Neural progenitor cell (in vitro differentiated cells): ENCODE measurements around the gene TACR1. TPM values are rescaled to one million over a fixed set of nuclear protein-coding genes. Genes with fewer than 3 reads are reported as not detected.

ENCODE experiments used
- DNase-seq: peaks from one replicate; pipeline ENCODE4 v3.0.0-alpha.2; 2016; ENCODE audit warnings: low spot score
- H2AFZ ChIP-seq: fragments of 200-600 bp; sonication (generic); replicated peaks from 2 replicates; pipeline ENCODE4 v1.6.1; 2016; ENCODE audit warnings: antibody characterized with exemption
- H3F3A ChIP-seq: fragments of 200-600 bp; sonication (generic); 2 replicates; pipeline ENCODE4 v1.6.1; 2016; ENCODE audit warnings: antibody characterized with exemption, low read depth
- H3K27ac ChIP-seq: fragments of 200-600 bp; sonication (generic); 2 replicates; pipeline ENCODE4 v1.5.1; 2016; ENCODE audit warnings: mild to moderate bottlenecking
- H3K27me3 ChIP-seq: fragments of 200-600 bp; sonication (generic); 2 replicates; pipeline ENCODE4 v1.6.1; 2016; ENCODE audit warnings: mild to moderate bottlenecking, moderate library complexity
- H3K36me3 ChIP-seq: fragments of 200-600 bp; sonication (generic); 2 replicates; pipeline ENCODE4 v1.5.1; 2016
- H3K4me1 ChIP-seq: fragments of 200-600 bp; sonication (generic); 2 replicates; pipeline ENCODE4 v1.6.1; 2016; ENCODE audit warnings: mixed run types
- H3K4me2 ChIP-seq: fragments of 200-600 bp; sonication (generic); 2 replicates; pipeline ENCODE4 v1.6.1; 2016
- H3K4me3 ChIP-seq: fragments of 200-600 bp; sonication (generic); 2 replicates; pipeline ENCODE4 v1.5.1; 2016
- H3K79me2 ChIP-seq: fragments of 200-600 bp; sonication (generic); 2 replicates; pipeline ENCODE4 v1.6.1; 2016; ENCODE audit warnings: low read depth
- H3K9ac ChIP-seq: fragments of 200-600 bp; sonication (generic); 2 replicates; pipeline ENCODE4 v1.6.1; 2016
- H3K9me3 ChIP-seq: fragments of 200-600 bp; sonication (generic); 2 replicates; pipeline ENCODE4 v1.5.1; 2016; ENCODE audit warnings: low read depth
- H4K20me1 ChIP-seq: fragments of 200-600 bp; sonication (generic); 2 replicates; pipeline ENCODE4 v1.6.1; 2016; ENCODE audit warnings: low read depth
- H3K27ac Mint-ChIP-seq: 3 replicates; pipeline ENCODE4 v1.8.0; 2021; ENCODE audit warnings: mixed read lengths
- H3K27me3 Mint-ChIP-seq: 2 replicates; pipeline ENCODE4 v1.8.0; 2022; ENCODE audit warnings: low read depth, mild to moderate bottlenecking, inconsistent platforms, moderate library complexity, mixed read lengths; ENCODE audit not compliant: insufficient read depth
- H3K36me3 Mint-ChIP-seq: 3 replicates; pipeline ENCODE4 v1.8.0; 2021; ENCODE audit warnings: mixed read lengths
- H3K4me1 Mint-ChIP-seq: 3 replicates; pipeline ENCODE4 v1.8.0; 2021; ENCODE audit warnings: mixed read lengths
- H3K4me3 Mint-ChIP-seq: 3 replicates; pipeline ENCODE4 v1.8.0; 2021; ENCODE audit warnings: mild to moderate bottlenecking, moderate library complexity, mixed read lengths
- H3K9me3 Mint-ChIP-seq: 3 replicates; pipeline ENCODE4 v1.8.0; 2020; ENCODE audit warnings: mixed read lengths
- EZH2 ChIP-seq: fragments of 200-600 bp; sonication (generic); IDR thresholded peaks from 2 replicates; pipeline ENCODE4 v1.6.1; 2017; ENCODE audit warnings: antibody characterized with exemption, mild to moderate bottlenecking, moderate library complexity
- EZH2phosphoT487 ChIP-seq: fragments of 200-600 bp; sonication (generic); IDR thresholded peaks from 2 replicates; pipeline ENCODE4 v1.6.1; 2017; ENCODE audit warnings: antibody characterized with exemption
- total RNA-seq: library from RNA; depleted of rRNA; stranded (reverse); fragments of >200 nt; gene quantifications from 2 replicates; pipeline ENCODE4 v1.2.3, GENCODE V29; 2015; ENCODE audit warnings: low replicate concordance
- TF ChIP-seq, protein P1 (sequence below): fragments of 200-600 bp; sonication (generic); IDR thresholded peaks from 2 replicates; pipeline ENCODE4 v1.5.1; 2017; ENCODE audit warnings: antibody characterized with exemption, mild to moderate bottlenecking

The TACR1 gene
- total RNA-seq, 1 donor from 2014 or later = not detected

- no peak for DNase-seq
- peaks cover 2% of the 10 kb centered on the region for H3K27me3 Mint-ChIP-seq
- Histone ChIP-seq H3F3A (peaks cover 2% of the 10 kb centered on the region), H3K27me3 (no peaks in the 10 kb centered on the region), H3K4me1 (no peaks in the 10 kb centered on the region), H3K9ac (no peak overlapping the region), H3K4me3 (no peak overlapping the region), H3K36me3 (no peaks in the 10 kb centered on the region), H3K27ac (no peak overlapping the region), H3K79me2 (no peaks in the 10 kb centered on the region), H3K4me2 (no peak overlapping the region), H3K9me3 (no peaks in the 10 kb centered on the region), H2AFZ (no peak overlapping the region), H4K20me1 (no peaks in the 10 kb centered on the region)
- TF ChIP-seq EZH2phosphoT487 (no peak), EZH2 (no peak)
- TF ChIP-seq, protein P1, sequence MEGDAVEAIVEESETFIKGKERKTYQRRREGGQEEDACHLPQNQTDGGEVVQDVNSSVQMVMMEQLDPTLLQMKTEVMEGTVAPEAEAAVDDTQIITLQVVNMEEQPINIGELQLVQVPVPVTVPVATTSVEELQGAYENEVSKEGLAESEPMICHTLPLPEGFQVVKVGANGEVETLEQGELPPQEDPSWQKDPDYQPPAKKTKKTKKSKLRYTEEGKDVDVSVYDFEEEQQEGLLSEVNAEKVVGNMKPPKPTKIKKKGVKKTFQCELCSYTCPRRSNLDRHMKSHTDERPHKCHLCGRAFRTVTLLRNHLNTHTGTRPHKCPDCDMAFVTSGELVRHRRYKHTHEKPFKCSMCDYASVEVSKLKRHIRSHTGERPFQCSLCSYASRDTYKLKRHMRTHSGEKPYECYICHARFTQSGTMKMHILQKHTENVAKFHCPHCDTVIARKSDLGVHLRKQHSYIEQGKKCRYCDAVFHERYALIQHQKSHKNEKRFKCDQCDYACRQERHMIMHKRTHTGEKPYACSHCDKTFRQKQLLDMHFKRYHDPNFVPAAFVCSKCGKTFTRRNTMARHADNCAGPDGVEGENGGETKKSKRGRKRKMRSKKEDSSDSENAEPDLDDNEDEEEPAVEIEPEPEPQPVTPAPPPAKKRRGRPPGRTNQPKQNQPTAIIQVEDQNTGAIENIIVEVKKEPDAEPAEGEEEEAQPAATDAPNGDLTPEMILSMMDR = no peak
- H3K36me3 Mint-ChIP-seq = no peaks in the 10 kb centered on the region
- H3K4me1 Mint-ChIP-seq = peaks cover 10% of the 10 kb centered on the region
- no peak overlapping the region for H3K4me3 Mint-ChIP-seq
- H3K27ac Mint-ChIP-seq = no peak overlapping the region
- no peaks in the 10 kb centered on the region for H3K9me3 Mint-ChIP-seq
Observed at GRCh38 chr2:75113231-75113869, 86.0 kb downstream of the TACR1 start.

DNA sequence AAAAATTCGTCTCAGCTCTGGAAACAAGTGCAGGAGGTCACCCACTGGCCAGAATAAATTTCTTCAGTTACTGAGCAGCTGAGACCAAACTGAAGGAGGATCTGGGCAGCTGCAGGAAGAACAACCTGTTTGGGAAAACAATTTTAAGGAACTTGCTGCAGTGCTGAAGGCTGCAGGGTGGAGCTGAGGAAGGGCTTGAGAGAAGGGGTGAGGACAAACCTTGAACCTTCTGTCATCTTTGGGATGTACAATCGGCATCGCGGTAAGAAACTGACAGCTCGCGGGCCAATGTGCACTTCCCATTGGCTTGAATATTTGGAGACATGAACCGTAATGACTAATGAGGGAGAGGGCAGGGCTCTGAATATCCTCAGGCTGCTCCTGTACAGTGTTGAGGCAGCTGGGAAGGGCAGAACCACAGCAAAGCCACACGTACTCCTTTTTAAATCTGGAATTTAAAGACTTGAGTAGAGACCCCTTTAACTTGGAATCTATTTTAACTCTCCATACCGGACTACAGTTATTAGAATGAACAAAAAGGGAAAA is 90.3 kb downstream of the TACR1 start:
- Histone ChIP-seq H4K20me1 (no peaks in the 10 kb centered on the region), H3K79me2 (no peaks in the 10 kb centered on the region), H3K4me3 (no peak overlapping the region), H3F3A (peaks cover 2% of the 10 kb centered on the region), H3K27ac (no peak overlapping the region), H3K4me1 (no peaks in the 10 kb centered on the region), H3K9ac (no peak overlapping the region), H3K4me2 (no peak overlapping the region), H3K9me3 (no peaks in the 10 kb centered on the region), H3K36me3 (no peaks in the 10 kb centered on the region), H3K27me3 (no peaks in the 10 kb centered on the region), H2AFZ (peak overlapping the region; percentile 33)
- H3K4me1 Mint-ChIP-seq = peaks cover 10% of the 10 kb centered on the region
- H3K27ac Mint-ChIP-seq = no peak overlapping the region
- H3K36me3 Mint-ChIP-seq = no peaks in the 10 kb centered on the region
- H3K9me3 Mint-ChIP-seq = no peaks in the 10 kb centered on the region
- H3K27me3 Mint-ChIP-seq = no peaks in the 10 kb centered on the region
- no peak for TF ChIP-seq EZH2phosphoT487
- TF ChIP-seq, protein P1 = no peak
- TF ChIP-seq EZH2 = no peak
- no peak overlapping the region for H3K4me3 Mint-ChIP-seq
- DNase-seq = peak; percentile 6

DNA sequence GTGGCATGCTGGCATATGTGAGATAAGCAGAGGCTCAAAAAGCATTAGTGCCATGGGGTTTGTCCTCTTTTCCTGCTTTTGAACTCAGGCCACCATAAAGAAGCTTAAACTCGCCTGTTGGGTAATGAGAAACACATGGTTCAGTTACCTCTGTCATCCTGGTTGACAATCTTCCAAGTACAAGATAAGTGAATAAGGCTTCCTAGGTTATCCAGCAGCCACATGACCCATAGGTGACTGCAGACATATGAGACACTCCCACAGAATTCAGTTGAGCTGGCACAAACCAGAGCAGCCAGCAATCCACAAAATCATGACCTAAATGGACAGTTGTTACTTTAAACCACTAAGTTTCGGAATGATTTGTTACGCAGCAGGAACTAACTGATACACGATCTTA is 97.3 kb downstream of the TACR1 start:
- no peak overlapping the region for H3K9ac ChIP-seq
- no peaks in the 10 kb centered on the region for H3F3A ChIP-seq
- H3K36me3 Mint-ChIP-seq = no peaks in the 10 kb centered on the region
- H3K27me3 Mint-ChIP-seq = no peaks in the 10 kb centered on the region
- H3K36me3 ChIP-seq = no peaks in the 10 kb centered on the region
- H3K27ac ChIP-seq = no peak overlapping the region
- no peaks in the 10 kb centered on the region for H3K4me1 ChIP-seq
- H3K4me2 ChIP-seq = no peak overlapping the region
- no peaks in the 10 kb centered on the region for H3K4me1 Mint-ChIP-seq
- no peak for TF ChIP-seq EZH2phosphoT487
- no peak for TF ChIP-seq EZH2
- TF ChIP-seq, protein P1 = no peak
- H3K27me3 ChIP-seq = no peaks in the 10 kb centered on the region
- no peaks in the 10 kb centered on the region for H4K20me1 ChIP-seq
- no peak for DNase-seq
- no peak overlapping the region for H3K27ac Mint-ChIP-seq
- no peaks in the 10 kb centered on the region for H3K79me2 ChIP-seq
- peaks cover 2% of the 10 kb centered on the region for H3K9me3 Mint-ChIP-seq
- H3K4me3 ChIP-seq = no peak overlapping the region
- H2AFZ ChIP-seq = no peak overlapping the region
- no peaks in the 10 kb centered on the region for H3K9me3 ChIP-seq
- H3K4me3 Mint-ChIP-seq = no peak overlapping the region
